Measurements from ENCODE around the gene HCN3. TPM values are rescaled to one million over a fixed set of nuclear protein-coding genes. Genes with fewer than 3 reads are reported as not detected.

HCN3 gene
- total RNA-seq, 1 experiment from 2014 or later, result 5.4 TPM

- Histone ChIP-seq H3K14ac (ENCODE audit: insufficient read depth, low read length) (no peak overlapping the region), H3K18ac (ENCODE audit: insufficient read length, low read depth, low read length) (peak overlapping the region; percentile 33), H3K79me1 (ENCODE audit: insufficient read depth, low read depth, low read length, poor library complexity, severe bottlenecking) (no peaks in the 10 kb centered on the region), H2BK120ac (ENCODE audit: low read depth, low read length, poor library complexity, severe bottlenecking) (no peak overlapping the region), H2BK5ac (ENCODE audit: insufficient read length, low read length) (no peak overlapping the region), H3K9ac (ENCODE audit: extremely low read depth, insufficient read length, low read length) (peak overlapping the region; percentile 39), H2BK15ac (ENCODE audit: low read depth, low read length) (no peak overlapping the region), H3K23me2 (ENCODE audit: insufficient read length, low read depth, low read length, poor library complexity, severe bottlenecking) (peaks cover 31% of the 10 kb centered on the region), H3K23ac (ENCODE audit: insufficient read length, low read depth, low read length) (no peak overlapping the region), H2AFZ (ENCODE audit: low read length) (no peak overlapping the region), H3K56ac (ENCODE audit: insufficient read length, low read depth, low read length) (no peak overlapping the region), H4K5ac (ENCODE audit: insufficient read length, low read depth, low read length) (no peak overlapping the region), H2BK12ac (ENCODE audit: insufficient read length, low read depth, low read length) (no peak overlapping the region), H3K4me1 (ENCODE audit: insufficient read depth, low read length) (peaks cover 2% of the 10 kb centered on the region; the same call in 1 of the 2 replicates), H3K4me2 (ENCODE audit: insufficient read depth, insufficient read length, low read length) (peak overlapping the region; percentile 68), H4K8ac (replicated peaks; ENCODE audit: insufficient read length, low read depth, low read length) (no peak overlapping the region), H3K4ac (ENCODE audit: low read depth, low read length) (no peak overlapping the region), H2BK20ac (ENCODE audit: low read depth, low read length, poor library complexity, severe bottlenecking) (no peak overlapping the region), H3K27ac (ENCODE audit: insufficient read length, low read depth, low read length) (no peak overlapping the region), H4K20me1 (ENCODE audit: control insufficient read depth, insufficient read depth, insufficient read length) (no peaks in the 10 kb centered on the region), H4K91ac (ENCODE audit: insufficient read length, low read depth, low read length) (no peak overlapping the region), H3K79me2 (ENCODE audit: insufficient read depth, low read length) (no peaks in the 10 kb centered on the region), H3T11ph (ENCODE audit: low read length) (no peak overlapping the region), H3K9me3 (ENCODE audit: control insufficient read depth, low read depth, low read length) (no peaks in the 10 kb centered on the region), H3K27me3 (ENCODE audit: insufficient read depth, low read length) (no peaks in the 10 kb centered on the region), H2AK5ac (ENCODE audit: insufficient read length, low read length) (no peak overlapping the region)
- TF ChIP-seq, protein P1, sequence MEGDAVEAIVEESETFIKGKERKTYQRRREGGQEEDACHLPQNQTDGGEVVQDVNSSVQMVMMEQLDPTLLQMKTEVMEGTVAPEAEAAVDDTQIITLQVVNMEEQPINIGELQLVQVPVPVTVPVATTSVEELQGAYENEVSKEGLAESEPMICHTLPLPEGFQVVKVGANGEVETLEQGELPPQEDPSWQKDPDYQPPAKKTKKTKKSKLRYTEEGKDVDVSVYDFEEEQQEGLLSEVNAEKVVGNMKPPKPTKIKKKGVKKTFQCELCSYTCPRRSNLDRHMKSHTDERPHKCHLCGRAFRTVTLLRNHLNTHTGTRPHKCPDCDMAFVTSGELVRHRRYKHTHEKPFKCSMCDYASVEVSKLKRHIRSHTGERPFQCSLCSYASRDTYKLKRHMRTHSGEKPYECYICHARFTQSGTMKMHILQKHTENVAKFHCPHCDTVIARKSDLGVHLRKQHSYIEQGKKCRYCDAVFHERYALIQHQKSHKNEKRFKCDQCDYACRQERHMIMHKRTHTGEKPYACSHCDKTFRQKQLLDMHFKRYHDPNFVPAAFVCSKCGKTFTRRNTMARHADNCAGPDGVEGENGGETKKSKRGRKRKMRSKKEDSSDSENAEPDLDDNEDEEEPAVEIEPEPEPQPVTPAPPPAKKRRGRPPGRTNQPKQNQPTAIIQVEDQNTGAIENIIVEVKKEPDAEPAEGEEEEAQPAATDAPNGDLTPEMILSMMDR (conservative IDR thresholded peaks at IDR 0.05), result no peak
- WGBS (ENCODE audit: extremely low coverage, insufficient read length, low lambda C conversion rate), result no CpG with 5 or more reads among the region's 29 CpGs
- peak; percentile 89 for DNase-seq
- Mint-ChIP-seq H3K36me3 (ENCODE audit: insufficient read depth in 1 of 3, low read depth in 3 of 3) (peaks cover 5 to 41% (median 35%) of the 10 kb centered on the region in 3 experiments; a peak in 6 of 7 replicates), H3K4me3 (peak overlapping the region; percentile 93 to 96), H3K27ac (peak overlapping the region in 2 of 3 experiments; percentile 59 to 70; a peak in 3 of 7 replicates), H3K9me3 (no peaks in the 10 kb centered on the region), H3K27me3 (ENCODE audit: low read depth) (no peaks in the 10 kb centered on the region; the same call in none of the 2 replicates), H3K4me1 (peaks cover 40 to 42% of the 10 kb centered on the region in 2 experiments)
Observed at GRCh38 chr1:155323729-155324036, 46.4 kb downstream of the HCN3 start.

Data from H9 (cell line).